GM12878 (cell line): ENCODE results near the gene ZNF687. TPM values are rescaled to one million over a fixed set of nuclear protein-coding genes. Genes with fewer than 3 reads are reported as not detected.

ENCODE experiments used
- ATAC-seq: fragments of 200-7000 bp; cut with Tn5 transposase; 3 replicates; pipeline ENCODE4 v1.9.1; 2020; ENCODE audit warnings: mild to moderate bottlenecking, moderate library complexity
- BruUV-seq: library from RNA; stranded (reverse); fragments of 400-500 nt; replicated peaks from 2 replicates; lab custom pipeline; 2021; lab: Mats Ljungman, UMichigan
- CTCF ChIA-PET: fragments of 300-600 bp; sonication (Branson Sonifier 250); formaldehyde crosslinking; extraction: SDS; loops from one replicate; lab custom pipeline; 2021; ENCODE audit warnings: inconsistent platforms; lab: Yijun Ruan, JAX
- POLR2A ChIA-PET: fragments of 350-600 bp; formaldehyde crosslinking; extraction: SDS; loops from one replicate; lab custom pipeline; 2021; ENCODE audit warnings: inconsistent platforms; lab: Charles Lee
- RAD21 ChIA-PET: fragments of 300-600 bp; sonication (Branson Sonifier 250); formaldehyde crosslinking; loops from one replicate; lab custom pipeline; 2023; ENCODE audit warnings: antibody characterized with exemption; ENCODE audit not compliant: unreplicated experiment; lab: Charles Lee
- SMC1A ChIA-PET: fragments of 300-600 bp; sonication (Branson Sonifier 250); formaldehyde crosslinking; loops from one replicate; lab custom pipeline; 2023; ENCODE audit not compliant: unreplicated experiment, uncharacterized antibody; lab: Charles Lee
- DNase-seq: peaks from one replicate; pipeline ENCODE4 v3.0.0-alpha.2; 2011; ENCODE audit warnings: low read depth, low spot score
- FAIRE-seq: peaks from 3 replicates; lab custom pipeline; 2011; peaks lifted over from hg19 to GRCh38; lab: Jason Lieb, UNC
- H2AFZ ChIP-seq: 2 replicates; pipeline ENCODE4 v1.6.0; 2011; ENCODE audit warnings: low read depth, low read length, control low read depth; ENCODE audit not compliant: control insufficient read depth
- H3K27ac ChIP-seq: 2 replicates; pipeline ENCODE4 v1.5.1; 2011; ENCODE audit warnings: control low read depth; ENCODE audit not compliant: control insufficient read depth, insufficient read depth
- H3K27me3 ChIP-seq, 2 experiments: replicated peaks in 1 of 2; 2 replicates each; pipeline versions ENCODE4 v1.6.0 to v1.6.1; 2011; ENCODE audit warnings: low read length in 1 of 2; ENCODE audit not compliant: control insufficient read depth in 2 of 2, insufficient read depth in 2 of 2
- H3K36me3 ChIP-seq, 2 experiments: 2 replicates each; pipeline ENCODE4 v1.5.1; 2011; ENCODE audit warnings: low read length in 1 of 2; ENCODE audit not compliant: control insufficient read depth in 2 of 2, insufficient read depth in 2 of 2
- H3K4me1 ChIP-seq: 2 replicates; pipeline ENCODE4 v1.6.1; 2011; ENCODE audit warnings: mild to moderate bottlenecking, low read length, moderate library complexity, mixed read lengths; ENCODE audit not compliant: control insufficient read depth, insufficient read depth
- H3K4me2 ChIP-seq: 2 replicates; pipeline ENCODE4 v1.6.0; 2011; ENCODE audit warnings: control low read depth; ENCODE audit not compliant: control insufficient read depth, insufficient read depth
- H3K4me3 ChIP-seq: fragments of 200-600 bp; sonication (generic); 2 replicates; pipeline ENCODE4 v1.5.1; 2016
- H3K79me2 ChIP-seq: 2 replicates; pipeline ENCODE4 v1.6.0; 2011; ENCODE audit warnings: low read length; ENCODE audit not compliant: control insufficient read depth, insufficient read depth
- H3K9ac ChIP-seq: 2 replicates; pipeline ENCODE4 v1.8.0; 2011; ENCODE audit warnings: low read length, control low read depth, mixed read lengths; ENCODE audit not compliant: control insufficient read depth, insufficient read depth
- H3K9me3 ChIP-seq: replicated peaks from 3 replicates; pipeline ENCODE4 v1.5.1; 2011; ENCODE audit warnings: mild to moderate bottlenecking, low read length; ENCODE audit not compliant: control insufficient read depth, insufficient read depth
- H4K20me1 ChIP-seq: 2 replicates; pipeline ENCODE4 v1.6.0; 2011; ENCODE audit not compliant: control insufficient read depth, insufficient read depth
- CBX3 ChIP-seq: fragments of 200-600 bp; sonication (generic); IDR thresholded peaks from 2 replicates; pipeline ENCODE4 v1.6.1; 2016; ENCODE audit warnings: low read depth, borderline replicate concordance
- CEBPZ ChIP-seq: fragments of 150-350 bp; IDR thresholded peaks from 2 replicates; pipeline ENCODE4 v1.6.1; 2016; ENCODE audit warnings: low read depth, low read length
- CREM ChIP-seq: IDR thresholded peaks from 2 replicates; pipeline ENCODE4 v1.6.1; 2014; ENCODE audit warnings: antibody characterized with exemption, low read depth
- FOXM1 ChIP-seq: IDR thresholded peaks from 2 replicates; pipeline ENCODE4 v1.6.1; 2012; ENCODE audit warnings: low read depth, mild to moderate bottlenecking, inconsistent platforms, low read length, moderate library complexity
- HDAC2 ChIP-seq: fragments of 200-600 bp; sonication (generic); IDR thresholded peaks from 2 replicates; pipeline ENCODE4 v1.6.1; 2017
- MYC ChIP-seq: IDR thresholded peaks from 2 replicates; pipeline ENCODE4 v1.6.1; 2011; ENCODE audit warnings: mild to moderate bottlenecking, low read length, moderate library complexity, inconsistent platforms; ENCODE audit not compliant: insufficient read depth, insufficient replicate concordance, insufficient read length, severe bottlenecking
- PBX3 ChIP-seq: IDR thresholded peaks from 2 replicates; pipeline ENCODE4 v1.6.1; 2011; ENCODE audit warnings: mild to moderate bottlenecking, low read depth, low read length, moderate library complexity; ENCODE audit not compliant: insufficient replicate concordance
- RUNX3 ChIP-seq: IDR thresholded peaks from 2 replicates; pipeline ENCODE4 v1.6.1; 2012; ENCODE audit warnings: low read length, inconsistent platforms
- ZBTB40 ChIP-seq: fragments of 450-650 bp; IDR thresholded peaks from 2 replicates; pipeline ENCODE4 v1.6.1; 2016; ENCODE audit warnings: mild to moderate bottlenecking, moderate library complexity, borderline replicate concordance
- WGBS: methylation state at CpG from one replicate; pipeline ENCODE4 v1.1.6; 2016; ENCODE audit warnings: low lambda C conversion rate; ENCODE audit not compliant: insufficient replicate concordance, insufficient coverage; ENCODE audit errors: missing lambda C conversion rate; 5-methylcytosine and 5-hydroxymethylcytosine counted together
- in situ Hi-C: fragments of 300-500 bp; cut with MboI; formaldehyde crosslinking; loops from 9 replicates; pipeline ENCODE4 v1.14.3; 2018; ENCODE audit warnings: mixed read lengths
- intact Hi-C: fragments of 100-400 bp; cut with micrococcal nuclease; formaldehyde crosslinking; loops from one replicate; pipeline ENCODE4 v1.14.2; 2022; ENCODE audit not compliant: unreplicated experiment
- polyA plus RNA-seq, 11 experiments: library from polyadenylated mRNA; depleted of rRNA in 4 of 11; unstranded in 6 of 11; stranded (reverse) in 5 of 11; fragments of >200 nt; fragmentation: Nextera tagmentation in 4 of 11; fragmentation: Illumina TruSeq in 1 of 11; extraction: Ambion mirVana in 4 of 11; extraction: Trizol in 1 of 11; gene quantifications; 1 replicate in 1 of 11; 2 replicates in 10 of 11; pipeline versions ENCODE4 v1.2.1 to v1.2.3, GENCODE V29; 2011 to 2016; ENCODE audit warnings: inconsistent platforms in 2 of 11, missing spikeins in 2 of 11, low read depth in 1 of 11
- total RNA-seq, 4 experiments: library from RNA; depleted of rRNA in 3 of 4; stranded (reverse); fragments of >200 nt in 3 of 4; fragmentation: Illumina TruSeq in 1 of 4; extraction: Trizol in 1 of 4; gene quantifications; 2 replicates each; pipeline versions ENCODE4 v1.2.1 to v1.2.3, GENCODE V29; 2013 to 2021

Gene ZNF687
- total and polyA plus RNA-seq, 10 of the 15 experiments (the other 5 are each of a cell fraction or from before 2014, with no cell fraction given): 0.08 to 30.9 (median 9.9) TPM

GRCh38 chr1:151281225-151281968 is 702 bp upstream of the ZNF687 start (continued):
- TF ChIP-seq RUNX3 (peak; percentile 84), FOXM1 (peak; percentile 19; the same call in 1 of the 2 replicates), PBX3 (no peak), CBX3 (no peak), HDAC2 (no peak), CREM (peak; percentile 91), MYC (no peak)
- TF ChIP-seq, all 136 proteins: peak for 66

- DNase-seq: no peak
- in situ Hi-C loops: no loop called here
- SMC1A ChIA-PET: interaction anchor here (1.5 to 1.6 kb wide), 3 partner anchors 15 to 58 kb away, joined by 3 to 7 read pairs (median 7); no protein-coding TSS in a partner anchor
- peak overlapping the region; percentile 100 for H3K27ac ChIP-seq
- FAIRE-seq: no peak
- H3K9ac ChIP-seq: peak overlapping the region; percentile 98
- H4K20me1 ChIP-seq: no peaks in the 10 kb centered on the region
- H3K9me3 ChIP-seq: no peaks in the 10 kb centered on the region
- H3K4me2 ChIP-seq: peak overlapping the region; percentile 94
- H3K4me1 ChIP-seq: peaks cover 12% of the 10 kb centered on the region
- intact Hi-C loops: loop anchor here (1.0 to 2.0 kb wide), 2 partner anchors 44 to 58 kb away; partner anchors contain the start of gene PI4KB
- ATAC-seq: peak; percentile 4
- H3K79me2 ChIP-seq: peaks cover 32% of the 10 kb centered on the region
- H3K36me3 ChIP-seq: peaks cover 15 to 20% of the 10 kb centered on the region in 2 experiments; a peak in 3 of 4 replicates
- CTCF ChIA-PET: interaction anchor here (0.6 to 3.0 kb wide), 6 partner anchors 18 to 213 kb away, joined by 3 to 18 read pairs (median 4); no protein-coding TSS in a partner anchor
- POLR2A ChIA-PET: interaction anchor here (0.5 to 3.6 kb wide), 12 partner anchors 10 to 216 kb away, joined by 3 to 32 read pairs (median 3); partner anchors contain the start of genes PI4KB, PIP5K1A and PSMD4
- WGBS: under 1% methylated on average over 42 of the region's 44 CpGs
- BruUV-seq: no TSS peak
- RAD21 ChIA-PET: interaction anchor here (0.7 to 1.9 kb wide), 8 partner anchors 9 to 93 kb away, joined by 3 to 10 read pairs (median 4); partner anchors contain the start of genes PI4KB, PSMD4 and VPS72
- H3K27me3 ChIP-seq: no peaks in the 10 kb centered on the region
- no peak overlapping the region; the same call in 1 of the 2 replicates for H2AFZ ChIP-seq
- peak overlapping the region; percentile 96 for H3K4me3 ChIP-seq
- TF ChIP-seq CEBPZ (no peak), ZBTB40 (no peak)
Observed at GRCh38 chr1:151282883-151283725, 1.0 kb downstream of the ZNF687 start.
